ENCODE measurements around the gene UQCRC2.
"Not testable (repeated sequence)": the region's sequence is repeated elsewhere in the genome, so short reads cannot be mapped to it uniquely, and the experiment has no call there.

The UQCRC2 gene

DNA sequence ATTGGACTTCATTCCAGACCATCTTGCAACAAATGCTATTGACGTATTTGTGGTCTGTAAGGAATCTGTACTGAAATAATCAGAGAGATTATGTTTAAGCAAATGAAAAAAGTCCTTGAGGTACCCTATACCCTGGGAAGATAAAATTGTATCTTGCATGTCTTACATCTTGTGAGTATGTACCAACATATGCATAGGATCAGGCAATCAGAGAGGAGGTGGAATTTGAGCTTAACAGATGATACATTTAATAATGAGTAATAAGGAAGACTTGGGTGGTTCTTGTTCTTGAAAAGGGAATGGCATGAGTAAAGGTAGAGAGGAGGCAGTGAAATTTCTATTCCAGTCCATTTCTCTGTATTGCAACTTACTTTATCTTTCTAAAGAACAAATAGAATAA is 65.4 kb downstream of the UQCRC2 start:
- no peak overlapping the region for H2BK12ac ChIP-seq (ENCODE audit: low read length in 2 of 2)
- H2AFZ ChIP-seq (ENCODE audit: low read depth, low read length) = no peak overlapping the region
- peaks cover 0 to 3% of the 10 kb centered on the region in 2 experiments for H3K36me3 ChIP-seq (ENCODE audit: control insufficient read depth in 1 of 2, insufficient read depth in 2 of 2, low read depth in 1 of 2, low read length in 2 of 2)
- no peak overlapping the region for H3K4me3 ChIP-seq (ENCODE audit: insufficient read depth in 1 of 2, low read depth in 1 of 2, low read length in 2 of 2)
- no peak overlapping the region for H3K9ac ChIP-seq (ENCODE audit: low read length)
- H3K14ac ChIP-seq (ENCODE audit: low read length in 2 of 2) = no peak overlapping the region
- H4K91ac ChIP-seq (ENCODE audit: low read length) = no peak overlapping the region
- DNase-seq = no peak
- no peaks in the 10 kb centered on the region for H3K4me1 ChIP-seq (ENCODE audit: control insufficient read depth, insufficient read depth, low read depth, low read length)
- H4K8ac ChIP-seq (ENCODE audit: low read length) = no peak overlapping the region
- H3K27me3 ChIP-seq (ENCODE audit: control insufficient read depth in 1 of 2, insufficient read depth in 1 of 2, low read length in 2 of 2) = no peaks in the 10 kb centered on the region
- no peak overlapping the region for H2BK5ac ChIP-seq (ENCODE audit: low read depth, low read length, poor library complexity, severe bottlenecking)
- no peak overlapping the region for H2BK15ac ChIP-seq (ENCODE audit: low read depth, poor library complexity, severe bottlenecking)
- no peak overlapping the region for H2AK5ac ChIP-seq (ENCODE audit: low read length, severe bottlenecking)
- H3K4ac ChIP-seq (ENCODE audit: low read depth in 1 of 2, low read length in 2 of 2) = no peak overlapping the region
- H3K27ac ChIP-seq (ENCODE audit: low read length, poor library complexity, severe bottlenecking) = no peak overlapping the region
- 100% methylated on average over 1 of the region's 1 CpG for WGBS
- H3K4me2 ChIP-seq (ENCODE audit: low read length, poor library complexity, severe bottlenecking) = no peak overlapping the region
- no peaks in the 10 kb centered on the region for H3K9me3 ChIP-seq (ENCODE audit: control insufficient read depth, low read length)
- H3K18ac ChIP-seq (ENCODE audit: low read depth in 1 of 2, low read length in 2 of 2) = no peak overlapping the region
- H3K23ac ChIP-seq (ENCODE audit: low read length in 2 of 2) = no peak overlapping the region
- peaks cover 20% of the 10 kb centered on the region for H3K79me1 ChIP-seq (replicated peaks; ENCODE audit: low read length, poor library complexity, severe bottlenecking)
- H2BK120ac ChIP-seq (ENCODE audit: low read depth, low read length) = no peak overlapping the region

DNA sequence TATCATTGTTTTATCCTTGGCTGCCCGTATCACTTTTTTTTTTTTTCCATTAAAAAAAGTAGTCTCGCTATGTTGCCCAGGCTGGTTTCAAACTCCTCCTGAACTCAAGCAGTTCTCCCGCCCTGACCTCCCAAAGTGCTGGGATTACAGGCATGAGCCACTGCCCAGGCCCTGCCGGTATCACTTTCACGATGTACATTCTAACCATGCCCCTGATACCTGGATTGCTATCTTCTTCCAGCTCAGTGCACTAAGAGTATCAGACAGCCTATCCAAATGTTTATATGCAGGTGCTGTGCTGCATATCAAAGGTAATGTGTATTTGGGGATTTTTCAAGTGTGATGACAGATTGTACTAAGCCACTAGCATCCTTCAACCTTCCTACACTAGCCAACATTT is 69.0 kb downstream of the UQCRC2 start:
- peaks cover 1% of the 10 kb centered on the region for H3K4me1 ChIP-seq (ENCODE audit: control insufficient read depth, insufficient read depth, low read depth, low read length)
- no peak for DNase-seq
- H3K4me2 ChIP-seq (ENCODE audit: low read length, poor library complexity, severe bottlenecking) = no peak overlapping the region
- no peaks in the 10 kb centered on the region for H3K9me3 ChIP-seq (ENCODE audit: control insufficient read depth, low read length)
- H2BK5ac ChIP-seq (ENCODE audit: low read depth, low read length, poor library complexity, severe bottlenecking) = no peak overlapping the region
- H3K23ac ChIP-seq (ENCODE audit: low read length in 2 of 2) = no peak overlapping the region
- H2BK15ac ChIP-seq (ENCODE audit: low read depth, poor library complexity, severe bottlenecking) = no peak overlapping the region
- H4K91ac ChIP-seq (ENCODE audit: low read length) = no peak overlapping the region
- no peak overlapping the region for H2AK5ac ChIP-seq (ENCODE audit: low read length, severe bottlenecking)
- H3K27ac ChIP-seq (ENCODE audit: low read length, poor library complexity, severe bottlenecking) = no peak overlapping the region
- no peak overlapping the region for H4K8ac ChIP-seq (ENCODE audit: low read length)
- no peak overlapping the region for H3K18ac ChIP-seq (ENCODE audit: low read depth in 1 of 2, low read length in 2 of 2)
- H3K14ac ChIP-seq (ENCODE audit: low read length in 2 of 2) = no peak overlapping the region
- H3K79me1 ChIP-seq (replicated peaks; ENCODE audit: low read length, poor library complexity, severe bottlenecking) = peaks cover 14% of the 10 kb centered on the region
- no peaks in the 10 kb centered on the region for H3K27me3 ChIP-seq (ENCODE audit: control insufficient read depth in 1 of 2, insufficient read depth in 1 of 2, low read length in 2 of 2)
- H3K4me3 ChIP-seq (ENCODE audit: insufficient read depth in 1 of 2, low read depth in 1 of 2, low read length in 2 of 2) = no peak overlapping the region
- H3K36me3 ChIP-seq (ENCODE audit: control insufficient read depth in 1 of 2, insufficient read depth in 2 of 2, low read depth in 1 of 2, low read length in 2 of 2) = peaks cover 0 to 3% of the 10 kb centered on the region in 2 experiments
- no peak overlapping the region for H3K4ac ChIP-seq (ENCODE audit: low read depth in 1 of 2, low read length in 2 of 2)
- no peak overlapping the region for H2BK12ac ChIP-seq (ENCODE audit: low read length in 2 of 2)
- no peak overlapping the region for H2BK120ac ChIP-seq (ENCODE audit: low read depth, low read length)
- H2AFZ ChIP-seq (ENCODE audit: low read depth, low read length) = no peak overlapping the region
- 99% methylated on average over 5 of the region's 5 CpGs for WGBS
- H3K9ac ChIP-seq (ENCODE audit: low read length) = no peak overlapping the region

DNA sequence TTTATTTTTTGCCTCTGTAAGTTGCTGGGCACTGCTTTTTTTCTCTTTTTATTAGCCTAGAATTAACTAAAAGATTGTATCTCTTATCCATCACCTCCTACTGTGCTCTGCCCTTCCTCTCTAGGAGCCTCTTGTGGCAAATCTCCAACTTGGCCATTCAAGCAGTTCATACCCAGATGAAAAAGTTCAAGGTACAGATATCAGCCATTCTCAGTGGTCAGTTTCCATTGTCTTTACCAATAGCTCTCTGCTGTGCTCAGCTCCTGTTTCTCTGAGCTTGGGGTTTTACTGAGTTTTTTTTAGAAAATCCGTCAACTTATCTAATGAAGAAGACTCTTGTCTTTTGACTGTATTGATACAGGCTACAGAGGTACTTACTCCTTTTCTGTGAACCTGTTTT is 70.3 kb downstream of the UQCRC2 start:
- no peak overlapping the region for H3K14ac ChIP-seq (ENCODE audit: low read length in 2 of 2)
- H3K36me3 ChIP-seq (ENCODE audit: control insufficient read depth in 1 of 2, insufficient read depth in 2 of 2, low read depth in 1 of 2, low read length in 2 of 2) = peaks cover 0 to 3% of the 10 kb centered on the region in 2 experiments
- H3K23ac ChIP-seq (ENCODE audit: low read length in 2 of 2) = no peak overlapping the region
- no peak overlapping the region for H3K9ac ChIP-seq (ENCODE audit: low read length)
- H2AK5ac ChIP-seq (ENCODE audit: low read length, severe bottlenecking) = no peak overlapping the region
- no peak overlapping the region for H3K4me3 ChIP-seq (ENCODE audit: insufficient read depth in 1 of 2, low read depth in 1 of 2, low read length in 2 of 2)
- no peak overlapping the region for H2AFZ ChIP-seq (ENCODE audit: low read depth, low read length)
- H3K4ac ChIP-seq (ENCODE audit: low read depth in 1 of 2, low read length in 2 of 2) = no peak overlapping the region
- no peak overlapping the region for H3K4me2 ChIP-seq (ENCODE audit: low read length, poor library complexity, severe bottlenecking)
- H3K18ac ChIP-seq (ENCODE audit: low read depth in 1 of 2, low read length in 2 of 2) = no peak overlapping the region
- peaks cover 1% of the 10 kb centered on the region for H3K4me1 ChIP-seq (ENCODE audit: control insufficient read depth, insufficient read depth, low read depth, low read length)
- peaks cover 15% of the 10 kb centered on the region for H3K79me1 ChIP-seq (replicated peaks; ENCODE audit: low read length, poor library complexity, severe bottlenecking)
- no peak overlapping the region for H4K91ac ChIP-seq (ENCODE audit: low read length)
- H3K27me3 ChIP-seq (ENCODE audit: control insufficient read depth in 1 of 2, insufficient read depth in 1 of 2, low read length in 2 of 2) = no peaks in the 10 kb centered on the region
- H2BK5ac ChIP-seq (ENCODE audit: low read depth, low read length, poor library complexity, severe bottlenecking) = no peak overlapping the region
- H2BK12ac ChIP-seq (ENCODE audit: low read length in 2 of 2) = no peak overlapping the region
- H2BK120ac ChIP-seq (ENCODE audit: low read depth, low read length) = no peak overlapping the region
- 50% methylated on average over 1 of the region's 1 CpG for WGBS
- no peaks in the 10 kb centered on the region for H3K9me3 ChIP-seq (ENCODE audit: control insufficient read depth, low read length)
- H4K8ac ChIP-seq (ENCODE audit: low read length) = no peak overlapping the region
- no peak overlapping the region for H2BK15ac ChIP-seq (ENCODE audit: low read depth, poor library complexity, severe bottlenecking)
- no peak overlapping the region for H3K27ac ChIP-seq (ENCODE audit: low read length, poor library complexity, severe bottlenecking)
- no peak for DNase-seq

DNA sequence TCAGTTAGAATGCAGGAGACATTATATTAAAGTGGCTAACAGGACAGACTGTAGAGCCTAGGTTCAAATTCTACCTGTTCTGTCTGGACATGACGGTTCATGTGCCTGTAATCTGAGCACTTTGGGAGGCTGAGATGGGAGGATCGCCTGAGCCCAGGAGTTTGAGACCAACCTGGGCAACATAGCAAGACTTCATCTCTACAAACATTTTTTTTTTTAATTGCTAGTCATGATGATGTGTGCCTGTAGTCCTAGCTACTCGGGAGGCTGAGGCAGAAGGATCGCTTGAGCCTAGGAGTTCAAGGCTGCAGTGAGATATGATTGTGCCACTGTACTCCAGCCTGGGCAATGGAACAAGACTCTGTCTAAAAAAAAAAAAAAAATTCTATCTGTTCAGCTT is 71.6 kb downstream of the UQCRC2 start:
- not testable (repeated sequence) for H3K27ac ChIP-seq (ENCODE audit: low read length, poor library complexity, severe bottlenecking); H4K91ac ChIP-seq (ENCODE audit: low read length)

More for the DNA sequence above, 71.6 kb downstream of the UQCRC2 start:
- H3K36me3 ChIP-seq (ENCODE audit: control insufficient read depth in 1 of 2, insufficient read depth in 2 of 2, low read depth in 1 of 2, low read length in 2 of 2); H2BK12ac ChIP-seq (ENCODE audit: low read length in 2 of 2); H2BK5ac ChIP-seq (ENCODE audit: low read depth, low read length, poor library complexity, severe bottlenecking); H2AFZ ChIP-seq (ENCODE audit: low read depth, low read length); H3K4me2 ChIP-seq (ENCODE audit: low read length, poor library complexity, severe bottlenecking); H2BK15ac ChIP-seq (ENCODE audit: low read depth, poor library complexity, severe bottlenecking); H3K27me3 ChIP-seq (ENCODE audit: control insufficient read depth in 1 of 2, insufficient read depth in 1 of 2, low read length in 2 of 2); H3K4me3 ChIP-seq (ENCODE audit: insufficient read depth in 1 of 2, low read depth in 1 of 2, low read length in 2 of 2); H4K8ac ChIP-seq (ENCODE audit: low read length); H3K4me1 ChIP-seq (ENCODE audit: control insufficient read depth, insufficient read depth, low read depth, low read length); H3K23ac ChIP-seq (ENCODE audit: low read length in 2 of 2); H3K18ac ChIP-seq (ENCODE audit: low read depth in 1 of 2, low read length in 2 of 2); H2AK5ac ChIP-seq (ENCODE audit: low read length, severe bottlenecking); H3K4ac ChIP-seq (ENCODE audit: low read depth in 1 of 2, low read length in 2 of 2); H3K14ac ChIP-seq (ENCODE audit: low read length in 2 of 2); H3K9me3 ChIP-seq (ENCODE audit: control insufficient read depth, low read length); H2BK120ac ChIP-seq (ENCODE audit: low read depth, low read length); DNase-seq; H3K9ac ChIP-seq (ENCODE audit: low read length): not testable (repeated sequence)
- H3K79me1 ChIP-seq (replicated peaks; ENCODE audit: low read length, poor library complexity, severe bottlenecking) = peaks cover 17% of the 10 kb centered on the region
- 82% methylated on average over 3 of the region's 4 CpGs for WGBS

Measured in mesenchymal stem cell (in vitro differentiated cells and primary cell).